Measurements from ENCODE around the gene NCS1. TPM values are rescaled to one million over a fixed set of nuclear protein-coding genes. Genes with fewer than 3 reads are reported as not detected.

Gene NCS1
- total RNA-seq, 1 donor: 42.7 TPM

DNA sequence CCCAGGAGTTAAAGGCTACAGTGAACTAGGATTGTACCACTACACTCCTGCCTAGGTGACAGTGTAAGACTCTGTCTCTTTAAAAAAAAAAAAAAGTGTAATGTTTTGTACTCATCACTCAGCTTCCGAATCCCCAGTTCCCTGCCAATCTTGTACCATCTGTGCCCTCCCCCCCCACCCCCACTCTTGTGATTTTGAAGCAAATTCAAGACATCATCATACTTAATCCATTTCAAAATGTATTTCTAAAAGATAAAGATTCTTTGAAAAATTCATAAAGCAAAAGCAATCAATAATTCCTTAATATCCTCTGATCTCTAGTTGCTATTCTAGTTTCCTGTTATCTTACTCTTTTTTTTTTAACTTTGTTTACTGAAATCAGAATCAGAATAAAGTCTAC is 58.4 kb downstream of the NCS1 start:
- no peak for DNase-seq (ENCODE audit: low read depth)
- TF ChIP-seq, protein P1, sequence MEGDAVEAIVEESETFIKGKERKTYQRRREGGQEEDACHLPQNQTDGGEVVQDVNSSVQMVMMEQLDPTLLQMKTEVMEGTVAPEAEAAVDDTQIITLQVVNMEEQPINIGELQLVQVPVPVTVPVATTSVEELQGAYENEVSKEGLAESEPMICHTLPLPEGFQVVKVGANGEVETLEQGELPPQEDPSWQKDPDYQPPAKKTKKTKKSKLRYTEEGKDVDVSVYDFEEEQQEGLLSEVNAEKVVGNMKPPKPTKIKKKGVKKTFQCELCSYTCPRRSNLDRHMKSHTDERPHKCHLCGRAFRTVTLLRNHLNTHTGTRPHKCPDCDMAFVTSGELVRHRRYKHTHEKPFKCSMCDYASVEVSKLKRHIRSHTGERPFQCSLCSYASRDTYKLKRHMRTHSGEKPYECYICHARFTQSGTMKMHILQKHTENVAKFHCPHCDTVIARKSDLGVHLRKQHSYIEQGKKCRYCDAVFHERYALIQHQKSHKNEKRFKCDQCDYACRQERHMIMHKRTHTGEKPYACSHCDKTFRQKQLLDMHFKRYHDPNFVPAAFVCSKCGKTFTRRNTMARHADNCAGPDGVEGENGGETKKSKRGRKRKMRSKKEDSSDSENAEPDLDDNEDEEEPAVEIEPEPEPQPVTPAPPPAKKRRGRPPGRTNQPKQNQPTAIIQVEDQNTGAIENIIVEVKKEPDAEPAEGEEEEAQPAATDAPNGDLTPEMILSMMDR (IDR thresholded peaks at IDR 0.05; ENCODE audit: insufficient read depth, low read depth, low read length): no peak
- no peak overlapping the region for H3K4me3 ChIP-seq (ENCODE audit: low read depth, low read length)

DNA sequence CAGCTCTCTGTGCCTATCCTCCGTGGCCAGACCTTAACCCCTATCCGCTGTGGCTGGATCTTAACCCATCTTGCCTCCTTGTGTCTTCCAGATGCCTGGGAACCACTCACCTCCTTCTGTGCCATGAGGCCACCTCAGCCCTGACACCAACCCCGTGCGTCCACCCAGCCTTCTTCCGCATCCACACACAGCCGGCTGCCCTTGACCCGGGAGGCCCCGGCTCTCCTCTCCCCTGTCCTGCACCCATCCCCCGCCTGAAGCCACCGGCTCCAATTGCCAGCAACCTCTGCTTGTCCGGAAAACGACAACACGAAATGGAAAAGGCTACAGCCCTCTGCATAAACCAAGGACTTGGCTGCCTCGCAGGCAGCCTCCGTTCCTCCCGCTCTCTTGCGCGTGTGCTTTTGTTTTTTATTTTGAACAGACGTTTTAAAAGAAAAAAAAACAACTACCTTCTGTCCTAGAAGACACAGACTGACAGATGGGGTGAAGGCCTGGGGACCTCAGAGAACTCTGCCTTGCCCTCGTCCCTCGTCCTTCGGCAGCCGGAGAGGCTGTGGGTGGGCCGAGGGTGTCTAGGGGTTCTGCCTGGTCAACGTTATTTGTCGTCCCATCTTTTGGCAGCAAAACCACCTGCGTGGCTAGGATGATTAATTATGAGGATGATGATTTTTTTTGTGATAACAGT is 60.8 kb downstream of the NCS1 start:
- no peak overlapping the region for H3K4me3 ChIP-seq (ENCODE audit: low read depth, low read length)
- TF ChIP-seq, protein P1 (IDR thresholded peaks at IDR 0.05; ENCODE audit: insufficient read depth, low read depth, low read length): no peak
- no peak for DNase-seq (ENCODE audit: low read depth)

DNA sequence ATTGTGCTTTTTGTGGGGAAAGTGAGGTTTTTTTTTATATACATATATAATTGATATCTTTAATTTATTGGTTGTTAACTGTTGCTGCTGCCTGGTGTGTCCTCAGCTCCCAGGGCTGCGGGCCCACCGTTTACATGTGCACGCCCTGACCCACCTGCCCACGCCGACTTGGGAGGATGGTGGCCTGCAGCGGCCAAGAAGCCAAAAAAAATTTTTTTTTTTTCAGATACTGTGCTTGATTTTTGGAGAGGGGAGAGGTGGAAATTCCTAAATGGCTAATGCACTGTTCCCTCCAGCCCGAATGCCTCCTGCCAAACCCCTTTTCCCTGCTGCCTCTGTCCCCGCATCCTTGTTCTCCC is 61.4 kb downstream of the NCS1 start:
- DNase-seq (ENCODE audit: low read depth): no peak
- no peak overlapping the region for H3K4me3 ChIP-seq (ENCODE audit: low read depth, low read length)
- TF ChIP-seq, protein P1 (IDR thresholded peaks at IDR 0.05; ENCODE audit: insufficient read depth, low read depth, low read length): no peak

DNA sequence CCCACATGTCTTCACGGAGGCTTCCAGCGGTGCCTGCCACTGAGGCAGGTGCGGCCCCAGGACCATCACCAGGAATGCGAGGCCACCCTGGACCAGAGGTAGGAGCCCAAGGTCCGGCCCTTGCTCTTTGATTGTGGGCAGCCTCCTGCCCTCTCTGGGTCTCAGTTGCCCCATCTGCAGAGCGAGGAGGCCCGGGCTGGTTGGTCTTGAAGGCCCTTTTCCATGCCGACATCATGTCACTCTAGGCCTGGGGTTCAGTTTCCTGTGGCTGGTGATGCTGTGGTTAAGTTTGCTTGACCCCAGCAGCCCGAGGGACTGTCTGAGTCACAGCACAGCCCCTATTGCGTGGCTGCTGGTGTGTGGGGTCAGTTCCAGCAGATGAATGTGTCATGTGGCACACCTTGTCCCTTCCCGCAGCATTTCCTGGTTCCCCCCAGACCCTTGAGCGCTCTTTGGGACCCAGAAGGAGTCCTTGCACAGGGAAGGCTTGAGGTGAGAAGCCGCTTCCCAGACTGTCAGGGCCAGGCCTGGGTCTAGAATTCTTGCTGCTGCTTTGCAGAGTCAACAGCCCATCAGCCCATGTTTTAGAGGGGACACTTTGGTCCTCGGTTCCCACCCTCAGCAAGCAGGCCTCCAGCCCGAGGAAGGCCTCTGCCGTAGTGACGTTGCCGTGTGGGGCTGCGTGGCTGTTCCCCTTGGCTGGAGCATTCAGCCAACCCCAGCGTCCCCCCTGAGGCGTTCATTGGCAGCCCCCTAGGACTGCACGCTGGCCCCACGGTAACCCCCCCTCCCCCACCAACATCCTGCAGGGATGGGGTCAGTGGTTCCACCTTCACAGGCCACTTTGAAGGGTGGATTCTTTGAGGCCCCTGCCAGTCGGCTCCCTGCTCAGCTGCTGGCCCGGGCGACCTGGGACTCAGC is 62.4 kb downstream of the NCS1 start:
- H3K4me3 ChIP-seq (ENCODE audit: low read depth, low read length): no peak overlapping the region
- peak; percentile 50 for DNase-seq (ENCODE audit: low read depth)
- TF ChIP-seq, protein P1 (IDR thresholded peaks at IDR 0.05; ENCODE audit: insufficient read depth, low read depth, low read length): no peak

DNA sequence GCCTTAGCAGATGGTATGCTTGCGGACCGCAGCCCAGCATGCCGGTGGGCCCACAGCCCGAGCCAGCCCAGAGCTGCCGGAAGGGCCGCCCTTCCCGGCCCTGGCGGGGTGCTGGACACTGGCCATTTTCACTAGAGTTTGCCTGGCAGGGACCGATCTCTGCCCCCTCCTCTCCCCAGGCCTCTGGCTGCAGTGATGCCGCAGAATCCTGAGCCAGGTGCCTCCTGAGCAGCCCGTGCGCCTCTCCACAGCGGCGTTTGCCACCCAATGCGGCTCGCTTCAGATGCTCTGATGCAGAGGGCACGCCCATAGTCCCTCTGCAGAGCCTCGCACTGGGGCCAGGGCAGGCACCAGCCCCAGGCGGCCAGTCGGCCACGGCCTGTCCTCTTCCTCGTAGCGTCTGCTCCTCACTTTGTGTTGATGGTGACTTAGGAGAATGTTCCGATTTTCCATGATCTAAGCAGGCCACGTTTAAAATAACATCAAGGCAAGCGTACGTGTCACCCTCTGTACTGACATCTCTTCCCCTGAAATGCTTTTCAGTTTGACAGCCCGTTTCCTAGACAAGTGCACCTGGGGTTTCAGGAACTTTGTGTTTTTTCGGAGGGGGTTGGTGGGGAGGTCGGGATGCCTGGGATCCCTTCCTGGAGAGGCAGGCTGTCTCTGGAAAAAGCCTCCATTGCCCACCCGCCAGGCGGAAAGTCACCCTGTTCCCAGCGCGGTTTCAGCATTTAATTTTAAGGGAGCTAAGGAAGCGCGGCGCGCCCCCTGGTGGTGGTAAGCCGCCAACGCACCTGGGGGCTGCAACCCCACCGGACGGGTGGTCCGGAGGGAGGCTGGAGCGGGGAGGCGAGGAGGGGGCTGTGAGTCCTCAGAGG is 63.6 kb downstream of the NCS1 start:
- no peak overlapping the region for H3K4me3 ChIP-seq (ENCODE audit: low read depth, low read length)
- TF ChIP-seq, protein P1 (IDR thresholded peaks at IDR 0.05; ENCODE audit: insufficient read depth, low read depth, low read length): peak; percentile 99
- DNase-seq (ENCODE audit: low read depth): peak; percentile 59

DNA sequence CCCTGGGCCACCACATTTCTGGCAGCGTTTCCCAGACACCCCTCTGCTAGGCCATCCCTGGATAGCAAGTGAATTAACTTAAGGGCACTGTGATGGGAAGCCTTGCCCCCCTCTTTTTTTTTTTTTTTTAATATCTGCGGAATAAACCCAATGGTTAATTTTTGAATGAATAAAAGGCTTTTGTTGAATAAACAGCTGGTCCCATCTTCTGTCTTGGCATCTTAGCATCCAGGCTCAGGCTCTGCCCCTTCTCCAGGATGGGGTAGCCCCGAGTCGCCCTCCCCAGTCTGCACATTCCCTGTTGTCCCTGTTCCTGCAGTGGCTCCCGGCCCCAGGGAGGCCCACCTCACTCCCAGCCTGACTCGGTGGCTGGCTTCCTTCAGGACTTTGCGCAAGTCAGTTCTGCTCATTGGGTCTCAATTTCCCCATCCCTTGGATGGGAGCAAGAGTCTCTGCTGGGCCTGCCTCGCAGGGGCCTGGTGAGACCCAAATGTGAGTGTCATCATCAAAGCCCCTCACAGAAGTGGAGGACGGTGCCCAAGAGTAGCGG is 64.3 kb downstream of the NCS1 start:
- no peak for DNase-seq (ENCODE audit: low read depth)
- H3K4me3 ChIP-seq (ENCODE audit: low read depth, low read length): no peak overlapping the region
- TF ChIP-seq, protein P1 (IDR thresholded peaks at IDR 0.05; ENCODE audit: insufficient read depth, low read depth, low read length): no peak
